HFFc6 (cell line): ENCODE measurements around the gene VWA7. TPM values are rescaled to one million over a fixed set of nuclear protein-coding genes. Genes with fewer than 3 reads are reported as not detected.

ENCODE experiments used
- DNase-seq: peaks from one replicate; pipeline ENCODE4 v3.0.0-alpha.2; 2018
- H3K27ac Mint-ChIP-seq: 2 replicates; pipeline ENCODE4 v1.8.0; 2020; ENCODE audit warnings: mild to moderate bottlenecking, mixed read lengths
- H3K27me3 Mint-ChIP-seq: 2 replicates; pipeline ENCODE4 v1.8.0; 2021; ENCODE audit warnings: mild to moderate bottlenecking, moderate library complexity, mixed read lengths; ENCODE audit not compliant: insufficient read depth
- H3K36me3 Mint-ChIP-seq: 2 replicates; pipeline ENCODE4 v1.8.0; 2021; ENCODE audit warnings: low read depth, mixed read lengths
- H3K4me1 Mint-ChIP-seq: 2 replicates; pipeline ENCODE4 v1.8.0; 2020; ENCODE audit warnings: low read depth, mixed read lengths
- H3K4me3 Mint-ChIP-seq: 2 replicates; pipeline ENCODE4 v1.8.0; 2020; ENCODE audit warnings: mild to moderate bottlenecking, moderate library complexity, mixed read lengths
- H3K9me3 Mint-ChIP-seq: 2 replicates; pipeline ENCODE4 v1.8.0; 2020; ENCODE audit warnings: mild to moderate bottlenecking, mixed read lengths
- total RNA-seq, 6 experiments: library from RNA; stranded (reverse); fragmentation: NEBNext Ultra II Directional; extraction: Animal tissue kit (Norgen Biotek cat#: 25700); gene quantifications; 2 replicates in 1 of 6; 3 replicates in 5 of 6; pipeline ENCODE4 v1.2.3, GENCODE V29; 2021
- TF ChIP-seq, protein P1 (sequence below): fragments of 200-600 bp; sonication (generic); IDR thresholded peaks from 2 replicates; pipeline ENCODE4 v1.5.0; 2021; ENCODE audit warnings: antibody characterized with exemption, mild to moderate bottlenecking

Gene VWA7
- total RNA-seq, 6 experiments from 2014 or later: 0.24 to 0.83 (median 0.64) TPM

DNA sequence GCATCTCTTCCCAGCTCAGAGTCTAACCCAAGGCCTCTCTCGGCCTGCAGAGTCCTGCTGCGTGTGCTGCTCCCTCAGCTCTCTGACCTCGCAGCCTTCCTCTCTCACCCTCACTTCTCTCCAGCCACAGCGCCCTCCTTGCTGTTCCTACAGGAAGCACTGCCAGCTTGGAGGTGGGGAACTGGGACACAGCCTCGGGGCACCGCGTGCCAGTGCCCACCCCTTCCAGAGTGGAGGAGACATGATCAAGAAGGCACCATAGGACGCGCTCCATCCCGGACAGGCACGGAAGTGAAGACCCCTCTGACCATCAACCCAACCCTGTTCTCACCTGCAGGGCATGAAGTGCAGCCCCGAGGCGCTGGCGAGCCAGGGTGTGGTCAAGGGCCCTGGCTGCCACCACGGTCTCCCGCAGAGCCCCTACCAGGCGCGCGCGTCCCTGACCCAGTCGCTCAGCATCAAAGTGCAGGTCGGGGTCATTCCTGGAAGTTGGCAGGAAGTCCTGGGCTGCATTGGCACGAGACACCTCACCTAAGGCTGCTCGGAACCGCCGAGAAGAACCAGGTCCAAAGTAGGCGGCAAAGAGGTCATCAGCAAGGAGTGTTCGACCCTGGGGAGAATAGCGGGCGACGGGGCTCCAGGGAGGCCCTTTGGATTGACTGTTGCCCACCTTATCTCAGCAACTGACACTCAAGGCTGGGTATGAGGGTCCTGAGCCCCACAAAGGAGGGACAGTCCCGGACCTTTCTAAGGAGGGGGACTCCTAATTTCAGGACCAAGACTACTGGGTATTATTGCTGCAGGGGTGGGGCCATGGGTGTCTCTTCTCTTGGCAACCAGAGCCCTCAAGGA lies 1.3 kb downstream of the VWA7 start:
- H3K4me1 Mint-ChIP-seq: peaks cover 17% of the 10 kb centered on the region
- H3K27ac Mint-ChIP-seq: peak overlapping the region; percentile 29; the same call in 1 of the 2 replicates
- no peaks in the 10 kb centered on the region for H3K36me3 Mint-ChIP-seq
- no peak overlapping the region for H3K4me3 Mint-ChIP-seq
- no peaks in the 10 kb centered on the region; the same call in 1 of the 2 replicates for H3K27me3 Mint-ChIP-seq
- TF ChIP-seq, protein P1, sequence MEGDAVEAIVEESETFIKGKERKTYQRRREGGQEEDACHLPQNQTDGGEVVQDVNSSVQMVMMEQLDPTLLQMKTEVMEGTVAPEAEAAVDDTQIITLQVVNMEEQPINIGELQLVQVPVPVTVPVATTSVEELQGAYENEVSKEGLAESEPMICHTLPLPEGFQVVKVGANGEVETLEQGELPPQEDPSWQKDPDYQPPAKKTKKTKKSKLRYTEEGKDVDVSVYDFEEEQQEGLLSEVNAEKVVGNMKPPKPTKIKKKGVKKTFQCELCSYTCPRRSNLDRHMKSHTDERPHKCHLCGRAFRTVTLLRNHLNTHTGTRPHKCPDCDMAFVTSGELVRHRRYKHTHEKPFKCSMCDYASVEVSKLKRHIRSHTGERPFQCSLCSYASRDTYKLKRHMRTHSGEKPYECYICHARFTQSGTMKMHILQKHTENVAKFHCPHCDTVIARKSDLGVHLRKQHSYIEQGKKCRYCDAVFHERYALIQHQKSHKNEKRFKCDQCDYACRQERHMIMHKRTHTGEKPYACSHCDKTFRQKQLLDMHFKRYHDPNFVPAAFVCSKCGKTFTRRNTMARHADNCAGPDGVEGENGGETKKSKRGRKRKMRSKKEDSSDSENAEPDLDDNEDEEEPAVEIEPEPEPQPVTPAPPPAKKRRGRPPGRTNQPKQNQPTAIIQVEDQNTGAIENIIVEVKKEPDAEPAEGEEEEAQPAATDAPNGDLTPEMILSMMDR: no peak
- no peak for DNase-seq
- H3K9me3 Mint-ChIP-seq: no peaks in the 10 kb centered on the region

DNA sequence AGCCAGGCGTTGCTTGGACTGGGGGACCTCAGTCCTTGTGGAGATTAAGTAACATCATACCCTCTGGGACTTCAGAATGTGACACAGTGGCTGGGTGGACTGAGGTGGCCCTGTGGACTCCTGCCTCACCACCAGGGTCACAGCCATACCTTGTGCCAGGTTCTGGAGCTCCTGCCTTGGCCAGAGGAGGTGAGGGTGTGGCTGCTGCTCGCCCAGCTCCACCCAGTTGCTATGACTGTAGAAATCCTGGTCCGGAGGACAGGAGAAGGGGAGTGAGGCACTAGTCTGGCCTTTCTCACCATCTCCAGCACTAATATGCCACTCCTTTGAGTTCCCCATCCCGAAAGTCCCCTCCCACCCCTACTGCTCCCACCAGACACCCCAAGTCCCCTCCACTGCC lies 1.9 kb downstream of the VWA7 start:
- H3K36me3 Mint-ChIP-seq: no peaks in the 10 kb centered on the region

DNA sequence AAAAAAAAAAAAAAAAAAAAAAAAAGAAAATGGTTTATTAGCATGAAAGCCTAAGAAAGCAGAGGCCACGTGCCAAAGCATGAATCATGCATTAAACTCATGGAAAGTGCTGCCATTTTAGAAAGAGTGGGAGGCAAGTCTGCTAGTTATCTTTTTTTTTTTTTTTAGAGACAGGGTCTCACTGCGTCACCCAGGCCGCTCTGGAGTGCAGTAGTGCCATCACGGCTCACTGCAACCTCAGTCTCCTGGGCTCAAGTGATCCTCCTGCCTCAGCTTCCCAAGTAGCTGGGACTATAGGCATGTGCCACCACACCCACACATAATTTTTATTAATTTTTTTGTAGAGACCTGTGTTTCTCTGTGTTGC lies 5.2 kb downstream of the VWA7 start:
- Mint-ChIP-seq H3K9me3 (no peaks in the 10 kb centered on the region), H3K36me3 (no peaks in the 10 kb centered on the region)
- DNase-seq: no peak

More for the DNA sequence above, 1.9 kb downstream of the VWA7 start:
- H3K9me3 Mint-ChIP-seq: no peaks in the 10 kb centered on the region
- no peak overlapping the region for H3K27ac Mint-ChIP-seq
- no peak for DNase-seq
- peaks cover 17% of the 10 kb centered on the region for H3K4me1 Mint-ChIP-seq
- H3K27me3 Mint-ChIP-seq: no peaks in the 10 kb centered on the region; the same call in 1 of the 2 replicates
- no peak overlapping the region for H3K4me3 Mint-ChIP-seq
- TF ChIP-seq, protein P1: no peak

DNA sequence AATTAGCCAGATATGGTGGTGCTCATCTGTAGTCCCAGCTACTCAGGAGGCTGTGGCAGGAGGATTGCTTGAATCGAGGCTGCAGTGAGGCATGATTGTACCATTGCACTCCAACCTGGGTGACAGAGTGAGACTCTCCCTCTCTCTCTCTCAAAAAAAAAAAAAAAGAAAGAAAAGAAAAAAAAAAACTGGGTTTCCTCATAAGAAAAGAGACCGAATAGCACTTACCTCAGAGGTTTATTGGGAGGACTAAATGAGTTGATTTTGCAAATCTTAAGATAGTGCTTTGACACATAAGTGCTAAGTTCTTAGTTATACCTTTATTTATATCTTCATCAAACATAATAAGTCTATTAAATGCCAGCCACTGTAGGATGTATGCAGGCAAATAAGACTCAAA lies 6.3 kb downstream of the VWA7 start:
- Mint-ChIP-seq H3K27ac (no peak overlapping the region), H3K4me1 (peaks cover 9% of the 10 kb centered on the region; the same call in 1 of the 2 replicates), H3K36me3 (no peaks in the 10 kb centered on the region), H3K4me3 (no peak overlapping the region), H3K9me3 (no peaks in the 10 kb centered on the region), H3K27me3 (no peaks in the 10 kb centered on the region; the same call in 1 of the 2 replicates)
- TF ChIP-seq, protein P1: no peak
- no peak for DNase-seq

More for the DNA sequence above, 5.2 kb downstream of the VWA7 start:
- H3K4me1 Mint-ChIP-seq: peaks cover 8% of the 10 kb centered on the region
- TF ChIP-seq, protein P1: no peak
- H3K27ac Mint-ChIP-seq: no peak overlapping the region
- no peak overlapping the region for H3K4me3 Mint-ChIP-seq
- no peaks in the 10 kb centered on the region; the same call in 1 of the 2 replicates for H3K27me3 Mint-ChIP-seq

DNA sequence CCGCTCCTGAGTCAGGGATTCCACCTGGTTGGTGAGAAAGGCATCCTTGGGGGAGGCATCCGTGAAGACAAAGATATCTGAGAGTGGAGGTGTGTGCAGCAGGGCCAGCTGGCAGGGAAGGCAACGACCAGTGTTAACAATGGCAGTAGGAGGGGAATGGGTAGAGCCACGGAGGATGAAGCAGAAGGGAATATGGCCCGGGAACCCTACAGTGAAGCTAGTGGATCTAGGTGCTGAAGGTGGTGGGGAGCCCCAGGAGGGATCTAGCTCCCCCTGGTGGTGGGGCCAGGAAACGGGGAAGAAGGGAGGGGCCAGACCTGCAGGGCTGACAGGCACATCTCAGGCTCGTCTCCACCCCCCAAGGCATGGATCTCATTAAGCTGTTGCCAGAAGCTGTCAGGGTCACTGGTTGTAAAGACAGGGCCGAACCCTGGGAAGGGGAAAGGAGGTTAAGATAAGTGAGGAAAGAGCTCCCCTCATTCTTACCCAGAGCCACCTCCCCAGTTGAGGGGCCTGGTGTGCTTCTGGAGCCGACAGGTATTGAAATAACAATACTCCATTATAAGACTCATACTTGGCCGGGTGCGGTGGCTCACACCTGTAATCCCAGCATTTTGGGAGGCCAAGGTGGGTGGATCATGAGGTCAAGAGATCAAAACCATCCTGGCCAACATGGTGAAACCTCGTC lies 7.3 kb downstream of the VWA7 start:
- TF ChIP-seq, protein P1: peak; percentile 92
- Mint-ChIP-seq H3K4me1 (peaks cover 13% of the 10 kb centered on the region; the same call in 1 of the 2 replicates), H3K27ac (no peak overlapping the region)

More for the DNA sequence above, 7.3 kb downstream of the VWA7 start:
- peak; percentile 45 for DNase-seq
- Mint-ChIP-seq H3K36me3 (no peaks in the 10 kb centered on the region), H3K4me3 (no peak overlapping the region), H3K9me3 (no peaks in the 10 kb centered on the region), H3K27me3 (no peaks in the 10 kb centered on the region; the same call in 1 of the 2 replicates)
